Brain pericyte (primary cell): Measurements from ENCODE around the gene CASP4.
"Not testable (repeated sequence)": the region's sequence is repeated elsewhere in the genome, so short reads cannot be mapped to it uniquely, and the experiment has no call there.

Experiments used
- DNase-seq: peaks from one replicate; pipeline ENCODE4 v3.0.0-alpha.2; 2012; ENCODE audit warnings: low read depth, low spot score

Gene CASP4

DNA sequence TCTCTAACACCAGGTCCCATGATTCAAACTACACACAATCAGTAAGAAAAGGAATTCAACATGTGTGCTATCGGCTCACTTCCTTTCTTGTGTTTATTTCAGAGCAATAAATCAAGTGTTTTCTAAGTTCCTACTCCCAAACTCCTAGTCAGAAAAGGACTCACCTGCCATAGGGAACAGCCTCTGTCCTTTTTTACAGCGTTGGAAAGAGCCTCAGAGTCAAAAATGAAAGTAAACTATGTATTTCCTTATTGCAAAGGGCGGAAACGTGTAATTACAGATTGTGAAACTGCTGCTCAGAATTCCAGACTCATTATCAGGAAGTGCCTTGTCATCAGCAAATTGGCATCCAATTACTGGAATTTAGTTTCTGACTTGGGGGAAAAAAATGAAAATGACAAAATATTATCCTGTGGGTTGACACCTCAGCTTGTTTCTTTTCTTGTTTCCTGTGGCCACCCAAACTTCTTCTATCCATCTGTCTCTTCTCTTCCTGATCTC, at the start of gene CASP4:
Gene CASP4, minus strand, starts transcription at position 220 of the 501 bp plus-strand sequence. Its CDS starts 49 bp downstream, at position 171.
- DNase-seq = peak; percentile 18

DNA sequence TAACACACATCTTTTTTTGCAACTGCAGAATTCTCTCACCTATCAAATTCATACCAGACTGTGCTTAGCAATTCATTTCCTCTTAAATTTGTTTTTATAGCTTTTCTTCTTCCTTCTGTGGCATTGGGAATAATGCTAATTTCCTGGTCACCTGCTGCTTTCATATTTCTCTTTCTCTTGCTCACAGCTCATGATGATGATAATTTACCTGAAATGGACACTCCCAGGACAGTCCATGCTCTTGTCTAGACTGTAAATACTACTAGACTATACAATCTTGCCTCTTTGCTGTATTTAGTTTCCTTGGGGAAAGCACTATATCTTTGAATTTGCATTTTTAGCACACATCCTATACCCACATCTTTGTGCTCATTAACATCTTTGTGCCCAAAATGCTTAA, 39.1 kb upstream of the CASP4 start:
- no peak for DNase-seq

DNA sequence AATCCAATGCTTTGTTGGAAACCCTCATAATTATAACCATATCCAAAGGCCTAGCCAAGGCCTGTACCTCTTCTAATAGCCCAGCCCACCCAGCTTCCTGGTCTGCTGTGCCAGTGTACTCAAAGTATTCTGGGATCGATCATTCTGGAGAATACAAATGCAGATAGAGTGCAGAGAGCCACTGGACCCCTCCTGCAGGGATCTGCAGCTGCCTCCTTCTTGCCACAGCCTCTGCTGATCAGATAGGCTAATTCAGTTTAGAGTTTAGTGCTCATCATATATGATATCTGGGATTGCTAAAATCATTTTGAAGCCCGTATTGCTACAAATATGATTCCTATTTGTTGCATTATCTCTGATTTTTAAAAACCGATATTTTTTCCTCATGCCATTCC, 37.1 kb upstream of the CASP4 start:
- DNase-seq = no peak

DNA sequence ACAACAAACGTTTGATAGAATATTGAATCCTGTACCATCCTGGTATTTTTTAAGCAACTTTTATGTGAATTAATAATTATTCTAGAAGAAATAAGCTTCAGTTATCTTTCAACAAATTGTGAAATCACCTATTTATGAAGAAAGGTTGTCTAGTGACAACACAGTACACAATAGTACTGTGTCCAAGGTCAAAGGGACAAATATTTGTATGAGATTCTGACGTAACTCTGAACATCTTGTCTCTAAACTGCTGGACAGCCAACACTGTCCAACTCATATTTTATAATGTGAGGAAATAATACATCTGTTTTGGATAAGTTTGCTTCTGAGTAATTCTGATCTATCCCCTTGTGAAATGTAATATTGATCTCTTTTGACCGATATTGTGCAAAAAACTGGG, 35.6 kb upstream of the CASP4 start:
- DNase-seq = no peak

DNA sequence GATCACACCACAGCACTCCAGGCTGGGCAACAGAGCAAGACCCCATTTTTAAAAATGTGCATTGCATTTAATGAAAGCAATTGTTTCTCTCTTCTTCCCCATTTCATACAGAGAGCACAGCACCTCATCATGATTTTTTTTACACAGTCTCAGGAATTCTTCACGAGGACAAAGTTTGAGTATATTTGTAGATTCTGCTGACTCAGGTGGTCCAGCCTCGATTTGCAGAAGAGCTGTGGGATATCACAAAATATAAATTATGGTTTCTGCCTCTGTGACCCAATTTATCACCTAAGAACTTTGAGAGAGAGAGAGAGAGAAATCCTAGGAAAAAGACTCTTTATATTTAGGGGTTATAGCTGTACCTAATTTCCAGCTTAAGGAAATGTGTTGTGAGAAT, 34.8 kb upstream of the CASP4 start:
- DNase-seq = no peak

DNA sequence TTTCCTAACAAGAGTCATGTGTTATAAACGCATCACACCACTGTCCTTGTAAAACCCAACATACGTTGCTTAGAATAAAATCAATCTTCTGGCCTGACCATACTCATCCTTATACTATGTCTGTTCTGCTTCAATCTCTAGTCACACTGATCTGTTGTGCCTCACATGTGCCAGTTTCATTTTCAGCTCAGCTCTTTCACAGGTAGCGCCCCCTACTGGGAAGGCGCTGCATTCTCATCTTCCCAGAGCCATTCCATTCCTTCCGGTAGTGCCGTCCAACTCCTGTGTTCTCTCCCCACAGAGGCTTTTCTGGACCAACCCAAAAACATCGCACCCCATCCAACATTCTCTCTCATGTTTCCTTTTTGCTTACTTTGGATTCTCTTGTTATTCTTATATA, 32.4 kb upstream of the CASP4 start:
- DNase-seq = no peak

DNA sequence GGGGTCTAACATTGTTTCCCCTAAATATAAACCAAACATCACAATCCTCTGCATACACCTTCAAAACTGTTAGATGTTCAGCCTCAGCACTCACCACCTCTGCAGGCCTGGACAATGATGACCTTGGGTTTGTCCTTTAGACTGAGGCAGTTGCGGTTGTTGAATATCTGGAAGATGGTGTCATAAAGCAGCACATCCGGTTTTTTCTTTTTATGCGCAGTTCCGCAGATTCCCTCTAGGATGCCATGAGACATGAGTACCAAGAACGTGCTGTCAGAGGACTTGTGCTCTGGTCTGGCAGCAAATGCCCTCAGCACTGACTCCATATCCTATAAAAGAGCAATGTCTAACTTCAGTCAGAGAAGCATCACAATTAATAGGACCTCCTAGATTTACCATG, 31.8 kb upstream of the CASP4 start:
- DNase-seq = no peak

DNA sequence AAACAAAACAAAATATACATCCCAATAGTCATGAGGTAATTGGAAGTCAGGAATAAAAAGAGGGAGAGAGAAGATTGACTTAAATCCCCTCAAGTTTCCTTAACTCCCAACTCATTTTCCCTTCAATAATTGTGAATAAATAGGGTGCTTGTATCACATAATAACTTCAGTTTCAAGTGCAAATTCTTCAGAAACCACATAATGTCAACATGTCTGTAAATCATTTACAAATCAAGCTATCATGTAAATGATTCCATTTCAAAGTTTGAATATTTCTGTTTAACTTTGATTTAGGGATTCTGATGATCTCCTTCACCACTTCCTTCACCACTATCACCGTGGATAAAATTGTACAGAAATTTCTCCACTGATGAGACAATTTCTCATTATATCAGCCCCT, 31.3 kb upstream of the CASP4 start:
- no peak for DNase-seq

DNA sequence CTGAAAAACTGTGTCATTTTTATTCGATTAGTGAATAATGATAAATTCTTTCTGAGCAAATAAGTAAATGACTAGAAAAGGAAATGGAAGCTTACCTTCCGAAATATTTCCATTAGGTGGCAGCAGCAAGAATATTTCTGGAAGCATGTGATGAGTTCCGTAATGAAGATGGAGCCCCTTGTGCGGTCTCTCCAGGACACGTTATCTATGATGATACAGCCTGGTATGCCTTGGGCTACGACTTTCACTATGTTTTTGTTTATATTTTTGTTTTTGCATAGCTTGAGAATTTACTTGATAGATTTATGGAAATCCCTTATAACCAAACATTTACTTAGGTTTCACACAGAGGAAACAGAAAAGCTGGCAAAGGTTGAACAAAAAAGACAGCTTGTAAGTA, 28.9 kb upstream of the CASP4 start:
- no peak for DNase-seq

DNA sequence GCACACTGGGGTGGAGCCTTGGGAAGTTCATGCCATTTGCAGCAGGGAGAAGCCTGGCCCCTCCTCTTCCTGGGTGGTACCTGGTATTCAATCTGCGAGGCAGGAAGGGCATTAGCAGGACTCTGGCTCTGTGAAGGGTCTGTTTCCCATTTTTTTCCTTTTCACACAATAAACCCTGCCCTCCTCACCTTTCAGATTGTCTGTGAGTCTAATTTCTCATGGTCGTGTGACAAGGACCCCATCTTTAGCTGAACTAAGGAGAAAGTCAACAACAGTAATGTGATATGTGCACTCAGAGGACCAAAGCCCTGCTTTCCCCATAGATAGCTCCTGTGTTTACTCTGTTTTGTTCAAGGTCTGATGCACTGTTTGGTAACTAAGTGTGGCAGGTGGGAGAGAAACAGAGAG, 26.6 kb upstream of the CASP4 start:
- DNase-seq = no peak

DNA sequence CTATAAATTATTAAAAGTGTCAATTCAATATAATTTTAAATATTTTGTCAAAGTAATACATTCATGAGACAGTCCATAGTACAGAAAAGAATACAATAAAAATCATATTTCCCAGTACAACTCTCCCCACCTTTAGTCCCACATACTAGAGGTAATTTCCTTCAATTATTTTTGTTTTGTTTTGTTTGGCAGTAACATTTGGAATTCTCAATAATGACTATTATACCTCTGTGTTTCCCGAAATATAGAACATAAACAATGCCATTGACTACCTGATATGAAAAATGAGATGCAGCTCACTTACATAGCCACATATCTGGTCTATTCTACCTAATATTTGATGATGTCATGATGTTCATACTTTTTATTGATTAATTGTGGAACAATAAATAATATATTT, 24.4 kb upstream of the CASP4 start:
- DNase-seq = no peak

DNA sequence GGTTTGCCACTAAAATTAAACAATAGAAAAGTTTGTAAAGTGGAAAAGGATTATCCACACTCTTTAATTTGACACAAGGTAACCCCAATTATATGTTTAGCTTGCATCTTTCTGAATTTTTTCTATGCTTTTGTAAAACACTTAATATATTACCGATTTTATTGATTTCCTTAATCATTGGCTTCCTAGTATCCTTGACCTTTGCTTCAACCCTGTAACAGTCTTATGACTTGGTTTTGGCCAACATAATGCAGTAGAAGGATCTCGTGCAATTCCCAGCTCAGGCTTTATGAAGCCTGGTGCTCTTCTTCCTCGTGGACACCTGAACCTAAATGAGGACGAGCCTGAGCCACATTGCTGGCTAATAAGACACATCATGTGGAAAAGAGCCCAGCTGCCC, 23.6 kb upstream of the CASP4 start:
- no peak for DNase-seq

DNA sequence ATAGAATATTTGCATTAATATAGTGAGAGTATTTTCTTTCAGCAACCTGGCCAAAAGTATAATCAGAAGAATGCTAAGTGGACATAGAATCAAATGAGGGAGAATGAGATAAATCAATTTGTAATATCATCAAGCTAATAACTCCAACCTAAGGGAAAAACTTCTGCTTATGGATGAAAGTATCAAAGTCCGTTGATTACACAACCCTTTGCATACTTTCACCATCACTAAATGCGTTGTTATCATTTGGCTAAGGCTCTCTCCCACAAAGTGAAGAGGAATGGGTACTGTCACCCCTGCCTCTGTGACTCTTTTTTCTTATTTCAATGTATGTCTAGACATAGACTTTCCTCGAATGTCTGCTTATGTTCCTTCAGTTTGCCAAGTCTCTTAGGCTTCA, 16.4 kb upstream of the CASP4 start:
- no peak for DNase-seq

DNA sequence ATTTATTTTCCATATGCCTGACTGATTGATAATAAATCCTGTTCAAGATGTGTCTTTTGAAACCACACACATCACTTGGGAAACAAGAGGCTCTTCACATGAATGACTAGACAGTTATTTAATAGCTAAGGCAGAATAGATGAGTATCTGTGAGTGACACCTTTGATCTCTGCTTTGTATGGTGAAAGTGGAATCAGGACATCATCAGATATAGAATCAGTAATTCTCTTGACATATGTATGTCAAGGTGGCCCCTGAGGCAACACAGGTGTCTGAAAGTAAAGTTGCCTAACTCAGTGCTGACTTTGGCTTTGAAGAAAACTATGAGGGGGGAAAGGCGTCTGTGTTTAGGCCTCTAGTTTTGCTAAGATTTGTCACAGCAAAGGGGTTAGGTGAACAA, 11.5 kb upstream of the CASP4 start:
- no peak for DNase-seq

DNA sequence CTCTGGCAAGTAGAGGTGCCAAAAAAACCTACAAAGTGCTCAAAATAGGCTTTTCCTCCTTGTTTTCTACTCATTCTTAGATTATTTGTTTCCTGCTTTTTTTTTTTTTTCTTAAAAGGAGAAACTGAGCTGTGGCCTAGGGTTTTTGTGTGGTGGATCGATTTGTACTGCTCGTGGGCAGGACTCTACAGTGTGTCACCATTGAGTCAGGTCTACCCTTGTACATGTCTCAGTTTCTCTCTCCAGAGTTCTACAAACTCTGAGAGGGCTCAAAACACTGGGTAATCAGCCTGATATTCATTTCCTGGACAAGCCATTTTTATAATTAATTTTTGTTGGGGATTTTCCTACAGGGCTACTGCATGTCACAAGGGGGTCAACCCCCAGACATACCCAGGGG, 5.2 kb upstream of the CASP4 start:
- DNase-seq = no peak

DNA sequence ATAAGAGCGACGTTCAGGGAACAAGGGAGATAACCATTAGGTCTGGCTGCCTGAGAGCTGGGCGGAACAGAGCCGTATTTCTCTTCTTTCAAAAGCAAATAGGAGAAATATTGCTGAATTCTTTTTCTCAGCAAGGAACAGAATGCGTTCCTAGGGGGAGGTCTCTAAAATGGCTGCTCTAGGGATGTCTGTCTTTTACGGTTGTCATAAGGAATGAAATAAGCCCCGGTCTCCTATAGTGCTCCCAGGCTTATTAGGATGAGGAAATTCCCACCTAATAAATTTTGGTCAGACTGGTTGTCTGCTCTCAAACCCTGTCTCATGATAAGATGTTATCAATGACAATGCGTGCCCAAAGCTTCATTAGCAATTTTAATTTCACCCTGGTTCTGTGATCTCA, 4.5 kb upstream of the CASP4 start:
- DNase-seq = not testable (repeated sequence)

DNA sequence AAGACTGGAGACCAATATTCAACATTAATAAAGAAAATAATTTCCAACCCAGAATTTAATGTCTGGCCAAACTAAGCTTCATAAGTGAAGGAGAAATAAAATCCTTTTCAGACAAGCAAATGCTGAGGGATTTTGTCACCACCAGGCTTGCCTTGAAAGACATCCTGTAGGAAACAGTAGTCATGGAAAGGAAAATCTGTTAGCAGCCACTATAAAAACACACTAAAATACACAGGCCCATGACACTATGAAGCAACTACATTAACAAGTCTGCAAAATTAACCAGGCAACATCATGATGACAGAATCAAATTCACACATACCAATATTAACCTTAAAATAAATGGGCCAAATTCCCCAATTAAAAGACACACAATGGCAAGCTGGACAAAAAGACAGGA, 2.4 kb upstream of the CASP4 start:
- no peak for DNase-seq

DNA sequence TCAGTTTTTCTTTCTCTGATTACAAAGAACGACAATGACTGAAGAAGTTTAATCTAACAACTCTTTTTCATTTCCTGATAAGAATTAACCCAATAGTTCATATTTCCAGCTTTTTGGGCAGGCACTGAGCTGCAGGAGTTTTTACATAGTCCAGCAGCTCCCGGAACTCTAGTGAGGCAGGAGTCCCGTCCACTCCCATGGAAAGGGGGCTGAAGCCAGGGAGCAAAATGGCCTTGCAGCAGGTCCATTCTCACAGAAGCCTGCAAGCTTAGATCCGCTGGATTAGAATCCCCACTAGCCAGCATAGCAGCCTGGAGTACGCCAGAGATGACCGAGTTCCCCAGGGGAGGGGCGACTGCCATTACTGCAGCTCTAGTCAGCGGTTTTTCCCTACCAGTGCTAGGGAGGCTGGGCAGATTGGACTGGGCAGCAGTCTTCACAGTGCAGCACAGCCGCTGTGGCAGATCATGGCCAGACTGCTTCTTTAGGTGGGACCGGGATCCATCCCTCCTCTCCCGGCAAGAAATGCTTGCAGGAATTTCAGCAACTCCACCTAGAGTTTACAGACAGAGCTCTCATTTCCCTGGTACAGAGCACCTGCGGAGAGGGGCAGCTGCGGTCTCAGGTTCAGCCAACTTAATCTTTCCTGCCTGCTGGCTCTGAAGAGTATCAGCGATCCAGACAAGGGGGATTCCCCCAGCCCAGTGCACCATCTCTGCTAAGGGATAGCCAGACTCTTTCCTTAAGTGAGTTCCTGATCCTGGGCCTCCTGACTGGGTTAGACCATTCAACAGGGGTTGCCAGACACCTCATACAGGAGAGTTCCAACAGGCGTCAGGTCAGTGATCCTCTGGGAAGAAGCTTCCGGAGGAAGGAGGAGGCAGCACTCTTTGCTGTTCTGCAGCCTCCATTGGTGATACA, 742 bp upstream of the CASP4 start:
- DNase-seq = no peak

DNA sequence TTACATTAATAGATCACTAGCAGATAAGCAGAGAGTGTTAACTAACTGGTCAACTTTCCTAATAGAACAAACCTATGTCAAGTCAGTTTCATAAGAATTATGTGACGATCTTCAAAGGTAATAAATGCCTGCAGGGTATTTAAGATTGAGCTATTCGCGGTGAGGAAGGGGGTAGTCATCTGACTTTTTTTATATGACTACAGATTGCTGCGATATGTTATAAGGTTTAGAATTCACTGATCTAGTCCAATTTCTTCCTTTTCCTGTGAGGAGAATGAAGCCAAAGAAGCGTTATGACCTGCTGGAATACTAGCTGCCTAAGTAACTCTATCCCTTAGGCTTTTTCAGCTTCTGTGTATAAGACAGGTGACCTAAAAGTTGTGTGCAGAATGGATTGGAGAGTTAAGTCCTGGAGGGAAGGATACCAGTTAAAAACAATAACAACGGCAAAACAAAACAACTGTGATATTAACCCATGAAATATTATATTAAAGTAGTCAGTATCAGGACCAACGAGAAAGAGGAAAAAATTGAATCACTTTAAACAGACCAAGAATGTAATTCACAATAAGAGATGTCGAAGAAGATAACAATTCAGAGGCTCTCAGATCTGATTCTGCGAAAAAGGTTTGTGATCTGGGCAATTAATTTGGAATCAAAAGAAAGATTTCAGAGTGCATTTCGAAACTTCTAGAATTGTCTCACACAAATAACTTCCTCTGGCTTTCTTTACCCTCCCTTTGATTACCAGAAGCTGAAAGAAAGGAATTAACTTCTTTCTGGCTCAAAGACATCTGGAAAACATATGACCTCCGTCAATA, 630 bp downstream of the CASP4 start:
- no peak for DNase-seq

DNA sequence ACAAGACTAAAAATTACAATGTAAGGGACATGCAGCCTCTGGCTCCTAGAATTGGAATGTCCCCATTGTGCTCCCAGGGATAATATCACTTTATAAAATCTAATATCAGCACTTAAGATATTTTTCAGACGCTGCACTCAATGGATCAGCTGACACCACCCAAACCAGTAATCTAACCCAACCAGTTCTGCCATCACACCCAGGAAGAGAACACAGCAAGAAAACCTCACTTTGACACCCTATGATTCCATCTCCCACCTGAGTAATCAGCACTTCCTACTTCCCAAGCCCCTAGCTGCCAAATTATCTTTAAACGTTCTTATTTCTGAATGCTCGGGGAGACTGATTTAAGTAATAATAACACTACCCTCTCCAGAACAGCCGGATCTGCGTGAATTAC, 2.6 kb downstream of the CASP4 start:
- DNase-seq = no peak

DNA sequence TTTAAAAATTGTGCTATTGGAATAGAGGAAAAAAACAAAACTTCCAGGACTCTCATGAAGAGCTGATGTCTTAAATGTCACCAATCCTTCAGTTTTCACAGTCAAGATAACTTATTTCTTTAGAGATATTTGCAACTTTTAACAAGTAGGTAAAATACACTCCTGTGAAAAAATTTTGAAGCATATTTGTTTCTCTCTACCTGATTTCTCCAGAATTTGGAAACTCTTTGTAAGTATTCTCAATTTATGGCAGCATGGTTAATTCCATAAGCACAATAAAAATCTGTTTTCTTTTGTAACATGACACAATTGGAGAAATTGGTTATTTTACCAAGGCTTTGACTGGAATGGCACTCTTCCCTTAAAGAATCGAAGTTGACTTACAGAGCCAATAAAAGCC, 4.1 kb downstream of the CASP4 start:
- no peak for DNase-seq

DNA sequence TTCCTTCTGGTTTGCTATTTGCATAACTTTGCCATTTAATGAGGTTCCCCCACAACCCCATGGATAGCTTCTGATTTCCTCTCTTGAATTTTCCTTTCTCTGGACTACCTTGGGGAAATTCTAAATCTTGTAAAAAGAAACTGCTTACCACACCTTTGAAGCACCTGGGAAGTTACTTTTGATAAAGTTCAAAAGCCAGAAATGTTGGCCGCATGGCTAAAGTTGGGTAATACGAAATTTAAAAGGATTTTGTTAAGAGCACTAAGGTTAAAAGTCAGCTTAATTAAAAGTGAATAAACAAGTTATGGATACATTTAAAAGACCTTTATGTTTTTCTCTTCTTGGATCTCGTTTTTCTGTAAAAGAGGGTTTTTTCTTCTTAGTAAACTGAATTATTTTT, 5.5 kb downstream of the CASP4 start:
- DNase-seq = no peak

DNA sequence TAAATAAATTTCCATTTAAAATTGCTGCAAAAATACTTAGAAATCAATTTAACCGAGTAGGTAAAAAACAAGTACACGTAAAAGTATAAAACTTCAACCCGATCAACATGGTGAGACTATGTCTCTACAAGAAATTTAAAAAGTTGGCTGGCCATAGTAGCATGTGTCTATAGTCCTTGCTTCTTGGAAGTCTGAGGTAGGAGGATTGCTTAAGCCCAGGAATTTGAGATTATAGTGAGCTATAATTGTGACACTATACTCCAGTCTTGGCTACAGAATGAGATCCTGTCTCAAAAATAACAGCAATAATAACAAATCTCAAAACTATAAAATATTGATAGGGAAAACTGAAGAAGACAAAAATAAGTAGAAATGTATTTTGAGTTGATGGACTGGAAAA, 11.1 kb downstream of the CASP4 start:
- no peak for DNase-seq
